Stimulated activated naive CD8-positive, alpha-beta T cell treated with anti-CD3 and anti-CD28 coated beads, Interleukin-15, amount 100 ng/mL, for 72 hours (primary cell): ENCODE results near the gene FBXO11.
"Not testable (repeated sequence)": the region's sequence is repeated elsewhere in the genome, so short reads cannot be mapped to it uniquely, and the experiment has no call there.

Experiments used
- ATAC-seq: fragments of 150-1000 bp; cut with Tn5 transposase; 2 replicates; pipeline ENCODE4 v1.10.0; 2021; ENCODE audit warnings: mild to moderate bottlenecking, moderate library complexity
- DNase-seq, 2 donors: peaks; one replicate each; pipeline ENCODE4 v3.0.0; 2021 to 2022
- H3K27ac Mint-ChIP-seq, 2 donors: one replicate each; pipeline ENCODE4 v1.8.0; 2022; ENCODE audit warnings: mild to moderate bottlenecking in 2 of 2, mixed read lengths in 2 of 2, moderate library complexity in 2 of 2
- H3K27me3 Mint-ChIP-seq: one replicate; pipeline ENCODE4 v1.8.0; 2022; ENCODE audit warnings: mixed read lengths
- H3K4me1 Mint-ChIP-seq: one replicate; pipeline ENCODE4 v1.8.0; 2022; ENCODE audit warnings: mild to moderate bottlenecking, mixed read lengths
- H3K4me3 Mint-ChIP-seq, 2 donors: one replicate each; pipeline ENCODE4 v1.8.0; 2022; ENCODE audit warnings: mild to moderate bottlenecking in 2 of 2, mixed read lengths in 2 of 2, moderate library complexity in 1 of 2
- H3K9me3 Mint-ChIP-seq, 2 donors: one replicate each; pipeline ENCODE4 v1.8.0; 2022; ENCODE audit warnings: mixed read lengths in 2 of 2

FBXO11 gene

DNA sequence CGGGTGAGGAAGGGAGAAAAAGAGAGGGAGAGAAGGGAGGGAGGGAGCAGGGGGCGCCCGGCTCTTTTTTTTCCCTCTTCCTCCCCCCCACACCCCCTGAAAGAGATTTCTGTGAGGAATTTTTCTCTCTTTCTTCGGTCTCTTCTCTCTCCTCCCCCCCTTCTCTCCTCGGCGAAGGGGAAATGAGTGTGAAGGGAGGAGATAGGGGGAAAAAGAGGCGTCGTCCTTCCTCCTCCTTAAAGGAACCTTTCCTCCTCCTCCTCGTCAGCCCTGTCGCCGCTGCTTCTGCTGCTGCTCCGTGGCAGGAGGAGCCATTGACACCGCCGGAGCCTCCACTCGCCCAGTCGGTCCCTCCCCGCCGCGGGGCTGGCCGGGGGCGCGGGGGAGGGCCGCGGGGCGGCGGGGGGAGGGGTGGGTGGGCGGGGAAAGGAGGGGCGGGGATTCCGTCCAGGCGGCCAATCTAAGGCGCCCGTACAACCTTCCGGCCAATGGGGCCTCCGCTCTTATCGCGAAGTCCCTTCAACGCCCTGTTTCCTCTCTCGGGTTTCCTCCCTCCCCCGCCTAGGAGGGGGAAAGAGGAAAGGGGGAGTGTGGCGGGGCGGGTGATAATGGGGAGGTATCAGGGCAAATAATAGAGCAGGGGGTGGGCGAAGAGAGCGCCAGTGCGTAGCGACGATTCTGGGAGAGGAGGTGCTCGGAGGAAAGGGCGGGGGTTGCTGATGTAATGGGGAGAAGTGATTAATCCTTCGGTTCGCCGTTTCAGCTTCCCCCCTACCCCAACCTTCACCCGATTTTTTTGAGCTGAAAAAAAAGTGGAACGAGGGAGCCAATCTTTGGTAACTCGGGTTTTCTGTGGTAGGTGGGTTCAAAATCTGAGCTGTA, at the start of gene FBXO11:
FBXO11 (minus strand) TSS at position 342 of the 882 bp plus-strand sequence. CDS start 778 bp downstream, outside the sequence.
- ATAC-seq (peak; percentile 90), DNase-seq (peak; percentile 96 to 98)
- peaks cover 25% of the 10 kb centered on the region for H3K4me1 Mint-ChIP-seq
- no peaks in the 10 kb centered on the region for H3K27me3 Mint-ChIP-seq
- H3K4me3 Mint-ChIP-seq: peak within 1 kb of the TSS; percentile 92 to 93
- H3K9me3 Mint-ChIP-seq: no peaks in the 10 kb centered on the region
- H3K27ac Mint-ChIP-seq: peak within 1 kb of the TSS; percentile 98 to 99

DNA sequence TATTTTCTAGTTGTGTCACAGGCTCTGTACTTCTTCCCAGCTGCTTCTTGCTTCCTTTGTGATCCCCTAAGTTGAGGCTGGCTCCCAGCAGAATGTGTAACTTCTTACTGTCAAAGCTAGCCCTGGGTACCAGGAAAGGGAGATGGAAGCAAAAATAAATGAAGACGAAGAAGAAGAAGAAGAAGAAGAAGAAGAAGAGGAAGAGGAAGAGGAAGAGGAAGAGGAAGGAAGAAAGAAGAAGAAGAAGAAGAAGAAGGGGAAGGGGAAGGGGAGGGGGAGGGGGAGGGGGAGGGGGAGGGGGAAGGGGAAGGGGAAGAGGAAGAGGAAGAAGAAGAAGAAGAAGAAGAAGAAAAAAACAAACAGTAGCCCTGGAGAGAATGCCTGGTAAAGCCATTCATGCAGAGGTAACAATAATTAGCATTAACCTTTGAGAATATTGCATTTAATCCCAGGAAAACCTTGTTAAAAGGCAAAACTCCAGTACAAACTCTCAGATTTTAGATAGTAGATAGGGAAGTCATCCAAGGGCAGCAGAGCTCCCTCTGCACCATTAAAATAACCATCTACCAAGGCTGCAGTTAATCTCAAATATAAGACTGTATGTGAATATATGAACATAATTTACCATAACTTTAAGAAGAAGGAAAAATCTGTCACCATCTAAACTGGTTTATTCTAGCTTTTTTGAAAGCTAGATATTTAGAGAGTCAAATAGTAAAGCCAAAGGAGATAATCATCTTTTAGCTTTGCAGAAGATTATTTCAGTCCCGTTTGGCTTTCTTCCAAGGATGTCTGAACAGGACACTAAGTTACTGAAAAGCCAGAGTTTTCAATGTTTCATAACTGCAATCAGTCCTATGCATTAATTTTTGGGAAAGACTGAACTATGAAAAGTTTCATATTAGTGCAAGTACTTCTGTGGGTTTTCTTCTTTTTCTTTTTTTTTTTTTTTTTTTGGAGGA, 44.3 kb upstream of the FBXO11 start:
- Mint-ChIP-seq H3K4me1 (no peaks in the 10 kb centered on the region), H3K9me3 (no peaks in the 10 kb centered on the region), H3K4me3 (no peak overlapping the region), H3K27me3 (peaks cover 7% of the 10 kb centered on the region), H3K27ac (no peak overlapping the region)
- ATAC-seq (no peak), DNase-seq (no peak)

DNA sequence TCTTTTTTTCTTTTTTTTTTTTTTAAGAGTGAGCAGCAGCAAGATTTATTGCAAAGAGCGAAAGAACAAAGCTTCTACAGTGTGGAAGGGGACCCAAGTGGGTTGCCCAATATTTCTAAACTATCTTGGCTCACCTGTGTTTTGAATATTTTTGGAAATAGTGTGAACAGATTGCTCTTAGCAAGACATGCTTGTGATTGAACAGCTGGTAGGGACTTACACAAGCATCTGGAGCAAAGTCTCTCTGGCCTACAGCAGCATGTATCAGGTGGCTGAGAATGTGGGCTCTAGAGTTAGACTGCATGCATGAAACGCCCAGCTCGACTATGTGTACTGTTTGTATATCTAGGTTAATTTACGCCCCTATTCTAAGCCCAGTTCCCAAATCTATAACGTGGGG, 40.3 kb upstream of the FBXO11 start:
- no peaks in the 10 kb centered on the region for H3K4me1 Mint-ChIP-seq
- no peak for DNase-seq
- H3K27ac Mint-ChIP-seq: no peak overlapping the region
- H3K4me3 Mint-ChIP-seq: no peak overlapping the region
- H3K9me3 Mint-ChIP-seq: no peaks in the 10 kb centered on the region
- peaks cover 1% of the 10 kb centered on the region for H3K27me3 Mint-ChIP-seq
- no peak for ATAC-seq

DNA sequence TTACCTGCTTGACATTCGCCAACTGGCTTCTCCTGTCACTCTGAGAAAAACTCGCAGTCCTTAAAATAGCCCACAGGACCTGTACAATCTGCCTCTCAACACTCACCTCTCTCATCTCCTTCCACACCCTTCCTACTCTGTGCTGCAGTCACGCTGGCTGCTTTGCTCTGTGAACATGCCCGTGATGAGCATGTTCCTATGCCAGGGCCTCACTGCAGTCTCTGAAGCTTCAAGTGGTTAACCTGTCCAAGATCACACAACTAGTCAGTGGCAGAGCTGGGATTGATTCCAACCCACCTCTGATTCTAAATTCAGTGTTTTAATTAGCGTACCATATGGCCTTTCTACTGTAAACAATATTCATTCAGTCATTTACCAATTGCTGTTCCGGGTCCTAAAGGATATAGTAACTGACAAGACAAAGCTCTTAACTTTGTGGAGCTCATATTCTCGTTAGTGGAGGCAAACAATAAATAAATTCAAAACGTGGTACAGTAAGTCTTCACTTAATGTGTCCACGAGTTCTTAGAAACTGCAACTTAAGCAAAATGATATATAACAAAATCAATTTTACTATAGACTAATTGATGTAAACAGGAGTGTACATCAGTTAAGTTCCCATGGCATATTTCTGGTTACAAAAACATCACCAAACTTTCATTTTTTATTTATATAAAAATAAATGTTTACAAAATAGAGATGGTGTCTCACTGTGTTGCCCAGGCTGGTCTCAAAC, 38.9 kb upstream of the FBXO11 start:
- Mint-ChIP-seq H3K27me3 (no peaks in the 10 kb centered on the region), H3K9me3 (no peaks in the 10 kb centered on the region), H3K4me1 (no peaks in the 10 kb centered on the region), H3K27ac (no peak overlapping the region), H3K4me3 (no peak overlapping the region)
- ATAC-seq (no peak), DNase-seq (no peak)

DNA sequence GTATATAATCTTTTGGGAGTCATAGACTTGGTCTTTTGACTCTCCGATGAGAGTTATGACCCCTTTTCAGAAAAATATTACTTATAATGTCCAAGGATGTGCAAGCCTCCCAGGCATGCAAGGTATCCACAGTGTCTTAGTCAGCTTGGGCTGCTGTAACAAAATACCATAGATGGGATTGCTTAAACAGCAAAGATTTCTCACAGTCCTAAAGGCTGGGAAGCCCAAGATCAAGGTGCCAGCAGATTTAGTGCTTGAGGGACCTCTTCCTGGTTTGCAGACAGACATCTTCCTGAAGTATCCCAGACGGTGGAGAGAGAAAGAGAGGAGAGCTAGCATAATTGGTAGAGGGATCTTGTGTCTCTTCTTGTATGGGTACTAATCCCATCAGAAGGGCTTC, 35.6 kb upstream of the FBXO11 start:
- DNase-seq (no peak), ATAC-seq (no peak)
- H3K27ac Mint-ChIP-seq: no peak overlapping the region
- H3K27me3 Mint-ChIP-seq: peaks cover 9% of the 10 kb centered on the region
- no peaks in the 10 kb centered on the region for H3K9me3 Mint-ChIP-seq
- H3K4me3 Mint-ChIP-seq: no peak overlapping the region
- H3K4me1 Mint-ChIP-seq: no peaks in the 10 kb centered on the region

DNA sequence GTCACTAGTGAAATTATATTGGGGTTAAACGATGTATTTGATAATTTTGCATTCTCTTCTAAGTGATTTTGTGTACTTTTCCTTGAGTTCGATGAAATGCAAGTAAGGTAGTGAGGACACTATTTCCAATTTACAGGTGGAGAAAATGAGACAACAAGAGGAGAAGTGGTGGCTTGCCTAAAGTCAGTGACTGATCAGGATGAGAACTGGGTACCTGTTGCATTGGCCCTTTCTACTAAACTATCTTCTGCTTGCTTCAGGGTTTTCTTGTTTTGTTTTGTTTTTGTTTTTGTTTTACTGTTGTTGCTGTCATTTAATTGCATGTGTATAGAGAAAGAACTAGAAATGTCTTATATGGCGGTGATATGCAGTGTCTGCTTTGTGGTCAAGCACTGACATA, 31.4 kb upstream of the FBXO11 start:
- no peaks in the 10 kb centered on the region for H3K4me1 Mint-ChIP-seq
- no peaks in the 10 kb centered on the region for H3K9me3 Mint-ChIP-seq
- H3K27ac Mint-ChIP-seq: peak overlapping the region in 1 of 2 donors; percentile 44
- ATAC-seq (no peak), DNase-seq (no peak)
- H3K4me3 Mint-ChIP-seq: no peak overlapping the region
- peaks cover 9% of the 10 kb centered on the region for H3K27me3 Mint-ChIP-seq

DNA sequence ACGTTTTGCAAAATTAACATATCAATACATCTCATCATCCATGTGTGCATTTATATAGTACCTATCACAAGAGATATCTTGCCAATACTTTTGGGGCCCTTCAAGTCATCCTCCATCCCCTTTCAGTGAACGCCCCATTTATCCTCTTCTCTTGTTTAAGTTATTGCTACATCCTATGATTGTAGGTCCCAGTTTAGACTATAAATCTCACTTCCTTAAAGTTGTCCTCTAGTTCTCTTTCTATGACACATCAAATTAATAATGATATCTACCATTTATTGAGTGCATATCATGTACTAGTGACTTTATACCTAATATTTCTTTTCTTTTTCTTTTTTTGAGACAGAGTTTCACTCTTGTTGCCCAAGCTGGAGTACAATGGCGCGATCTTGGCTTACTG, 28.8 kb upstream of the FBXO11 start:
- peaks cover 9% of the 10 kb centered on the region for H3K27me3 Mint-ChIP-seq

DNA sequence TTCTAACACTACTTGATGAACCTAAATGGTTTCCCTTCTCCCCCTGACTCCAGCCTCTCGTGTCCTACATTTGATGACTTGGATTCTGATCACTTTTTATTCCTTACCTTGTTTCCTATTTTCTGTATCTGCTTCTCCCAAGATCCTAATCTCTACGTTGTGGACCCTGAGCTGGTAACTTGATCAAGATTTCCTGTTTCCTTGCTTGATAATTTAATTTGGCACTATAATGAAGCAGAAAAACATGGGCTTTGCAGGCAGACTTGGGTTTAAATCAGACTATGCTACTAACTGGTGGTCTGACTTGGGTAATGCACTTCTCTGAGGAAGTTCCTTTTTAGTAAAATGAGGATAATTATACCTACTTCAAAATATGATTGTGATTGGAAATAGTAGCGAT, 11.7 kb upstream of the FBXO11 start:
- H3K4me1 Mint-ChIP-seq: peaks cover 6% of the 10 kb centered on the region
- H3K27me3 Mint-ChIP-seq: no peaks in the 10 kb centered on the region
- no peak overlapping the region for H3K4me3 Mint-ChIP-seq
- no peak for DNase-seq
- no peak for ATAC-seq
- no peaks in the 10 kb centered on the region for H3K9me3 Mint-ChIP-seq
- H3K27ac Mint-ChIP-seq: peak overlapping the region in 1 of 2 donors; percentile 6

More for the DNA sequence above, 28.8 kb upstream of the FBXO11 start:
- no peak for ATAC-seq
- no peaks in the 10 kb centered on the region for H3K4me1 Mint-ChIP-seq
- H3K4me3 Mint-ChIP-seq: no peak overlapping the region
- H3K9me3 Mint-ChIP-seq: no peaks in the 10 kb centered on the region
- no peak for DNase-seq
- no peak overlapping the region for H3K27ac Mint-ChIP-seq

DNA sequence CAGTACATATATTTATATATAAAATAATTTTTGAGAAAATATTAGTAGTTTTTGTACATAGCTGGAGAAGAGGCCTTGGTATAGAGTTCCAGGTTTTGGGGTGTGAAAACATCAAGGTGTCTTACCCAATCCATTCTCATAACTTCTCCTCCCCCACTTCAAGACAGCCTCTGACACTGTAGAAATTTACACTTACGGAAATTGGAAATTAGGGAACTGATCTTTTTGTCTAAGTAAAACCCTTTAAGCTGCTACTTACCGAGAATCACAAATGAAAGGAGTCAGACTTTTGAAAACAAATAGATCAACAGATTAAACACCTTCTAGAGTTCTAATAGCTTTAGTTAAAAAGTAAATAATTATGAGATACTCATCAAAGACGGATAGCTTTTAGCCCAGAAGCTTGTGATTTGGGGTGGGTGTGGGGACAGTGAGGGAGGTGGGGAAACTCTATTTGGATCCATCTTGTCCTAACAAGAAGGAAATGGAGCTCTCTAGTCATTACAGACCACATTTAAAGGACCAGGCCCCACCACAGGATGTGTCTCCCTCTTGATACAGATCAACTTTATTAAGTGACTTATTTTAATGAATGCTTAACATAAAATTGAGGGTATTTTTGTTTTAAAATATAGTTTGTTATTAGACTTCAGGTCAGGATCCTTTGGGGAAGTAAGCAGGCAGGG, 11.1 kb upstream of the FBXO11 start:
- Mint-ChIP-seq H3K27ac (no peak overlapping the region), H3K9me3 (no peaks in the 10 kb centered on the region), H3K27me3 (no peaks in the 10 kb centered on the region), H3K4me1 (peaks cover 6% of the 10 kb centered on the region), H3K4me3 (no peak overlapping the region)
- no peak for ATAC-seq
- DNase-seq: no peak

DNA sequence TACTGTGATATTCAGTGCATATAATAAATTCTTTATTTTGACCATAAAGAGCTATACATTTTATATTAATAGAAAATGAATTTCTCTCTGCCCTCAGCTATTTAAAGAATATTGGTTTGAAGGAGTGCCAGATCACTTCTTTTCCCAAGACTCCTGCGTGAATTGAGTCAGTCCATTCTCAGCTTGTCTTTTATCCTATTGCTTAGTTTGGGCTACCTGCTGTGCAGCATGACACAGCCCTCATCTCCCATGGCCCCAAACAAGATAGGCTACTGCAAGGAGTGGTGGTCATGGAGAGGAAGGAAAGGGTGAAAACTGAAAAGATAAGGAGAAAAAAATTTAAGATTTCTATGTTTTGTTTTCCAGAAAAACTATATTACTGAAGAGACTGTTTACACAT, 10.1 kb upstream of the FBXO11 start:
- no peaks in the 10 kb centered on the region for H3K27me3 Mint-ChIP-seq
- DNase-seq: no peak
- no peak overlapping the region for H3K27ac Mint-ChIP-seq
- no peaks in the 10 kb centered on the region for H3K9me3 Mint-ChIP-seq
- H3K4me1 Mint-ChIP-seq: peaks cover 6% of the 10 kb centered on the region
- no peak for ATAC-seq
- H3K4me3 Mint-ChIP-seq: no peak overlapping the region

DNA sequence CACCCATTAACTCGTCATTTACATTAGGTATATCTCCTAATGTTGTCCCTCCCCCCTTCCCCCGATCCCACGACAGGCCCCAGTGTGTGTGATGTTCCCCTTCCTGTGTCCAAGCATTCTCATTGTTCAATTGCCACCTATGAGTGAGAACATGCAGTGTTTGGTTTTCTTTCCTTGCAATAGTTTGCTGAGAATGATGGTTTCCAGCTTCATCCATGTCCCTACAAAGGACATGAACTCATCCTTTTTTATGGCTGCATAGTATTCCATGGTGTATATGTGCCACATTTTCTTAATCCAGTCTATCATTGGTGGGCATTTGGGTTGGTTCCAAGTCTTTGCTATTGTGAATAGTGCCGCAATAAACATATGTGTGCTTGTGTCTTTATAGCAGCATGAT, 4.4 kb upstream of the FBXO11 start:
- H3K27ac Mint-ChIP-seq, H3K27me3 Mint-ChIP-seq, DNase-seq, H3K4me3 Mint-ChIP-seq, ATAC-seq, H3K9me3 Mint-ChIP-seq: not testable (repeated sequence)
- peaks cover 10% of the 10 kb centered on the region for H3K4me1 Mint-ChIP-seq

DNA sequence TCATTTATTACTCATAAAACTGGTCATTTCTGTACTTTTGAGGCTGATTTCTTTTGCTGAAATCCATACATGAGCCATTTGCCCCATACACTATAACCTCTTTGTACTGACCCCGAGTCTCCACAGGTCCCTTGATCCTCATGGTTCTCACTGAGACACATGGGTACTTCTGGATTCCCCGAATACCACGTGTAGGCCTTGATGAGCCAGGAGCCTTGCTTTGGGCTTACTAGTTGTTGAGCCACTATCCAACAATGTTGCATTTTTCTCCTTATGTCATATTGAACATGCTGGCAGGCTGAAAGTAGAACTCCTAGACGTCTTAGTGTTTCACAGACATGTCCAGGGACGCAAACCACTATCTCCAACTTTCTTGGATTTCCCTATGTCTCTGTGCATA, 2.4 kb upstream of the FBXO11 start:
- ATAC-seq: no peak
- Mint-ChIP-seq H3K27ac (no peak overlapping the region), H3K27me3 (no peaks in the 10 kb centered on the region), H3K9me3 (no peaks in the 10 kb centered on the region), H3K4me1 (peaks cover 10% of the 10 kb centered on the region), H3K4me3 (no peak overlapping the region)
- DNase-seq: no peak

DNA sequence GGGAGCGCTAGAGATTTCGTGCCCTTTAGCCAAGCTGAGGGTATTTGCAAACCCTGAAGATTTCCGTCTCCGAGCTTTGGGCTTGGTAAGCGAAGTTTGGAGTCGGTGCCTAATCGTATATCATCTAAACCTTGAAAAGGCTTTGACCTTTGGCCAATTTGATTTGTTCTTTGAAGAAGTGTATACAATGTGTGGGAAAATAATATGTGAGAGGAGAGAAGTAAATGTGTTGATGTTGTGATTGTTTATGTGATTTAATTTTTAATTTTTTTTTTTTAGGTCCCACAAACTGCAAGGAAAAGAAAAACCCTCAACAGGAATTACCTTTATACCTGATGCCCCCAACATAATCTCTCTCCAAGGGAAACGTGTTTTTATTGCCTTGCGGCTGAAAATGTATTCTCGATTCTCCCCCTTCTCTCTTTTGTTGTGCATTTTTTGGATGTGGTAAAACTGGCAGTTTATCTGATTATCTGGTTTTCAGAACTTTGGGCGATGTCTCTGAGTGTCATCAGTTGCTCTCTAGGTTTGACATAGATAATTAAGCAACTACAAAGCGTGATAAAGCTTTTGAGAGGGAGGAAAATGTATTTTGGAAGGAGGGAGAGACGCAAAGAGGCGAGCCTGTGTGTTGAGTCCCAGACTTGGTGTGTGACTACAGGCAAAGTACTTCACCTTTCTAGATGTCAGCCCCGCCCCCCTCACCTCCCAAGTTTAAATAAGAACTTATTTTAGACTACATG, 912 bp upstream of the FBXO11 start:
- H3K27ac Mint-ChIP-seq: peak overlapping the region; percentile 97 to 98
- peaks cover 18% of the 10 kb centered on the region for H3K4me1 Mint-ChIP-seq
- H3K9me3 Mint-ChIP-seq: no peaks in the 10 kb centered on the region
- H3K27me3 Mint-ChIP-seq: no peaks in the 10 kb centered on the region
- DNase-seq (peak; percentile 28 to 32), ATAC-seq (no peak)
- peak overlapping the region; percentile 83 to 93 for H3K4me3 Mint-ChIP-seq

DNA sequence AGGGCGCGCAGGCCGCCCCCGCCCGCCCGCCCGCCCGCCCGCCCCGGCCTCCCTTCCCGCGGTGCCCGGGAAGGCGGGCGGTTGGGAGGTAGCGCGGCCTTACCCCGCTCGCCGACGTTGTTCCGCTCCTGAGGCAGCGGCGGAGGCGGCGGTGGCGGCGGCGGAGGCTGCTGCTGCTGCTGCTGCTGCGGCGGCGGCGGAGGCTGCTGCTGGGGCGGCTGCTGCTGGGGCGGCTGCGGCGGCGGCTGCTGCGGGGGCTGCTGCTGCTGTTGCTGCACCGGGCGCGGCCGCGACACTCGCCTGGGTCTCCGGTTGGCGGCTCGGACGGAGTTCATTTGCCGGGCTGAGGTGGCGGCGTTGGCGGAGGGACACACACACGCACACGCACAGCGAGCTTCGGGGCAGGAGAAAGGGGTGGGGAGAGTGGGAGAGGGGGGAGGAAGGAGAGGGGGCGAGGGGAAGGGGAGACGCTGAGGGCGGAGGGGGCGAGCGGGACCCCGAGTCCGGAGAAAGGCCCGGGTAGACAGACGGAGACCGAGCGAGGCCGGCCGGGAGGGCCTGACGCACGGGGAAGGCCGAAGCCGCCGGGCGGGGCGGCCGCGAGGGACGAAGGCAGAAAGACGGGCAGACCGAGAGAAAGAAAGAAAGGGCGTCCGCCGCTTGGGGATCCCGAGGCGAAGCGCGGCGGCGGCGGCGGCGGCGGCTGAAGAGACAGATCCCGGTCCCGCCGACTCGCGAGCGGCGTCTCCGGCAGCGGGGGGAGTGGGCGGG, 727 bp downstream of the FBXO11 start:
- Mint-ChIP-seq H3K9me3 (no peaks in the 10 kb centered on the region), H3K27me3 (no peaks in the 10 kb centered on the region), H3K4me3 (peak overlapping the region; percentile 92 to 93), H3K4me1 (peaks cover 25% of the 10 kb centered on the region), H3K27ac (peak overlapping the region; percentile 95 to 99)
- peak; percentile 69 to 71 for DNase-seq
- ATAC-seq: peak; percentile 7
